ENCODE data around the gene SEMA5A. TPM values are rescaled to one million over a fixed set of nuclear protein-coding genes. Genes with fewer than 3 reads are reported as not detected.

SEMA5A gene
- total RNA-seq, 1 experiment from 2014 or later: 0.15 TPM

DNA sequence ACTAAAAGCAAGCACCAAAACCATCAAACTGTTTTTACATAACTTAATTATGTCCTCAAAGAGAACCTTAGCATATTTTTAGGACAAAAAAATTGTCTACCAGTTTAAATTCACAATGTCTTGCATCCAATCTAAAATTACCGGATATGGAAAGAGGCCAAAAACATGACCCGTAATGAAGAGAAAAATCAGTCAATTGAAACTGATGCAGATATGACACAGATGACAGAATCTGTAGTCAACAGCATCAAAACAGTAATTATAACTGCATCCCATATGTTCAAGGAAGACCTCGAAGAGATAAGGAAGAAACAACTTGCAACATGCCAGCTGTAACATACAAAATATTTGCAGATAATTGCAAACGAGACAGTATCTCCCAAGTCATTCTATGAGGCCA lies 473.2 kb downstream of the SEMA5A start:
- in situ Hi-C loops (cut with HindIII; ENCODE audit: low pct_unique_long_range_greater_than_20kb, low sequenced_read_pairs): no loop called here
- Histone ChIP-seq H3K36me3 (ENCODE audit: control insufficient read depth, insufficient read depth, low read length) (no peaks in the 10 kb centered on the region), H3K27me3 (ENCODE audit: control insufficient read depth, insufficient read depth, low read length) (no peaks in the 10 kb centered on the region), H3K4me3 (ENCODE audit: low read depth in 2 of 2, low read length in 2 of 2) (no peak overlapping the region), H3K9me3 (ENCODE audit: control insufficient read depth, insufficient read depth, low read depth, low read length) (0 out of 2 replicates have a peak, but pooled peaks cover 3% of the 10 kb centered on the region), H3K27ac (ENCODE audit: low read length) (no peak overlapping the region), H3K4me1 (ENCODE audit: control insufficient read depth, insufficient read depth, low read length) (no peaks in the 10 kb centered on the region)
- no TSS peak for BruUV-seq (replicated peaks)
- ATAC-seq (no peak), DNase-seq (ENCODE audit: low read depth, low spot score) (no peak)
- CTCF ChIA-PET: no interaction called here
- intact Hi-C loops (cut with micrococcal nuclease; ENCODE audit: unreplicated experiment): no loop called here
- POLR2A ChIA-PET: no interaction called here
- TF ChIP-seq TCF7L2 (IDR thresholded peaks at IDR 0.05; ENCODE audit: low read depth, low read length) (no peak), CTCF (IDR thresholded peaks at IDR 0.05) (no peak), SIN3A (IDR thresholded peaks at IDR 0.05; ENCODE audit: borderline replicate concordance, insufficient read depth, low read depth, low read length) (no peak), POLR2AphosphoS5 (IDR thresholded peaks at IDR 0.05; ENCODE audit: low read depth, low read length) (no peak)
- TF ChIP-seq, protein P1, sequence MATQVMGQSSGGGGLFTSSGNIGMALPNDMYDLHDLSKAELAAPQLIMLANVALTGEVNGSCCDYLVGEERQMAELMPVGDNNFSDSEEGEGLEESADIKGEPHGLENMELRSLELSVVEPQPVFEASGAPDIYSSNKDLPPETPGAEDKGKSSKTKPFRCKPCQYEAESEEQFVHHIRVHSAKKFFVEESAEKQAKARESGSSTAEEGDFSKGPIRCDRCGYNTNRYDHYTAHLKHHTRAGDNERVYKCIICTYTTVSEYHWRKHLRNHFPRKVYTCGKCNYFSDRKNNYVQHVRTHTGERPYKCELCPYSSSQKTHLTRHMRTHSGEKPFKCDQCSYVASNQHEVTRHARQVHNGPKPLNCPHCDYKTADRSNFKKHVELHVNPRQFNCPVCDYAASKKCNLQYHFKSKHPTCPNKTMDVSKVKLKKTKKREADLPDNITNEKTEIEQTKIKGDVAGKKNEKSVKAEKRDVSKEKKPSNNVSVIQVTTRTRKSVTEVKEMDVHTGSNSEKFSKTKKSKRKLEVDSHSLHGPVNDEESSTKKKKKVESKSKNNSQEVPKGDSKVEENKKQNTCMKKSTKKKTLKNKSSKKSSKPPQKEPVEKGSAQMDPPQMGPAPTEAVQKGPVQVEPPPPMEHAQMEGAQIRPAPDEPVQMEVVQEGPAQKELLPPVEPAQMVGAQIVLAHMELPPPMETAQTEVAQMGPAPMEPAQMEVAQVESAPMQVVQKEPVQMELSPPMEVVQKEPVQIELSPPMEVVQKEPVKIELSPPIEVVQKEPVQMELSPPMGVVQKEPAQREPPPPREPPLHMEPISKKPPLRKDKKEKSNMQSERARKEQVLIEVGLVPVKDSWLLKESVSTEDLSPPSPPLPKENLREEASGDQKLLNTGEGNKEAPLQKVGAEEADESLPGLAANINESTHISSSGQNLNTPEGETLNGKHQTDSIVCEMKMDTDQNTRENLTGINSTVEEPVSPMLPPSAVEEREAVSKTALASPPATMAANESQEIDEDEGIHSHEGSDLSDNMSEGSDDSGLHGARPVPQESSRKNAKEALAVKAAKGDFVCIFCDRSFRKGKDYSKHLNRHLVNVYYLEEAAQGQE (IDR thresholded peaks at IDR 0.05; ENCODE audit: insufficient read depth in 1 of 2, low read depth in 2 of 2, low read length in 1 of 2): no peak

- DNase-seq (ENCODE audit: low read depth, low spot score): no peak
- 0 out of 2 replicates have a peak, but pooled peaks cover 3% of the 10 kb centered on the region for H3K9me3 ChIP-seq (ENCODE audit: control insufficient read depth, insufficient read depth, low read depth, low read length)
- H3K27ac ChIP-seq (ENCODE audit: low read length): no peak overlapping the region
- no peak overlapping the region for H3K4me3 ChIP-seq (ENCODE audit: low read depth in 2 of 2, low read length in 2 of 2)
- intact Hi-C loops (cut with micrococcal nuclease; ENCODE audit: unreplicated experiment) (no loop called here), in situ Hi-C loops (cut with HindIII; ENCODE audit: low pct_unique_long_range_greater_than_20kb, low sequenced_read_pairs) (no loop called here)
- H3K36me3 ChIP-seq (ENCODE audit: control insufficient read depth, insufficient read depth, low read length): no peaks in the 10 kb centered on the region
- TF ChIP-seq SIN3A (IDR thresholded peaks at IDR 0.05; ENCODE audit: borderline replicate concordance, insufficient read depth, low read depth, low read length) (no peak), TCF7L2 (IDR thresholded peaks at IDR 0.05; ENCODE audit: low read depth, low read length) (no peak), CTCF (IDR thresholded peaks at IDR 0.05) (no peak), POLR2AphosphoS5 (IDR thresholded peaks at IDR 0.05; ENCODE audit: low read depth, low read length) (no peak)
- ChIA-PET CTCF (no interaction called here), POLR2A (no interaction called here)
- no peak for ATAC-seq
- no peaks in the 10 kb centered on the region for H3K4me1 ChIP-seq (ENCODE audit: control insufficient read depth, insufficient read depth, low read length)
- no peaks in the 10 kb centered on the region for H3K27me3 ChIP-seq (ENCODE audit: control insufficient read depth, insufficient read depth, low read length)
- BruUV-seq (replicated peaks): no TSS peak
These were observed 474.4 kb downstream of the SEMA5A start for GRCh38 chr5:9071524-9071923.
